ENCODE data around the gene MEX3D. TPM values are rescaled to one million over a fixed set of nuclear protein-coding genes. Genes with fewer than 3 reads are reported as not detected.

The MEX3D gene
- total RNA-seq, 1 experiment from 2014 or later, result 69.2 TPM

- Histone ChIP-seq H3K27me3 (ENCODE audit: insufficient read depth, low read length) (no peaks in the 10 kb centered on the region), H3K4me3 (replicated peaks in 1 of 2; ENCODE audit: low read depth in 1 of 2, low read length in 2 of 2) (no peak overlapping the region), H3K9ac (ENCODE audit: low read length) (no peak overlapping the region), H3K79me2 (ENCODE audit: insufficient read depth, low read length) (peaks cover 77% of the 10 kb centered on the region), H3K4me1 (ENCODE audit: control insufficient read depth in 1 of 2, insufficient read depth in 2 of 2, low read length in 2 of 2) (peaks cover 15 to 38% of the 10 kb centered on the region in 2 experiments; a peak in 3 of 4 replicates), H3K27ac (ENCODE audit: low read depth, low read length) (0 out of 2 replicates have a peak overlapping the region, but pooled peaks have one; percentile 10), H2AFZ (ENCODE audit: low read depth, low read length, poor library complexity, severe bottlenecking) (no peak overlapping the region), H3K36me3 (ENCODE audit: control insufficient read depth in 1 of 2, insufficient read depth in 2 of 2, low read length in 2 of 2) (peaks cover 21 to 29% of the 10 kb centered on the region in 2 experiments; a peak in 3 of 4 replicates), H3K9me3 (ENCODE audit: control insufficient read depth in 1 of 2, insufficient read depth in 1 of 2, low read depth in 1 of 2, low read length in 2 of 2) (no peaks in the 10 kb centered on the region), H4K20me1 (ENCODE audit: insufficient read depth) (0 out of 2 replicates have a peak, but pooled peaks cover 3% of the 10 kb centered on the region), H3K9me2 (ENCODE audit: insufficient read depth) (no peaks in the 10 kb centered on the region), H3K4me2 (ENCODE audit: low read length) (no peak overlapping the region)
- TF ChIP-seq CEBPB (IDR thresholded peaks at IDR 0.05; ENCODE audit: low read depth) (no peak), CTCF (IDR thresholded peaks at IDR 0.05 in 2 of 3, conservative IDR thresholded peaks at IDR 0.05 in 1 of 3; ENCODE audit: borderline replicate concordance in 1 of 3, insufficient read depth in 1 of 3, low read depth in 2 of 3, low read length in 2 of 3) (peak in 2 of 3 experiments; percentile 41 to 44; a peak in 4 of 6 replicates)
- no peak for DNase-seq (ENCODE audit: low read depth, low spot score)
- no peak for ATAC-seq
- CTCF ChIA-PET, result no interaction called here
- POLR2A ChIA-PET, result interaction anchor here (1.0 kb wide), 1 partner anchor 15 kb away, joined by 5 read pairs; no protein-coding TSS in a partner anchor
- no TSS peak for BruUV-seq (replicated peaks)
- intact Hi-C loops (cut with micrococcal nuclease), result loop anchor here (10.0 kb wide), 1 partner anchor 213 kb away; the partner anchor contains the start of gene ATP8B3
- RAD21 ChIA-PET (ENCODE audit: low non-redundant PET in 1 of 2, low total read pairs in 2 of 2, uncharacterized antibody in 2 of 2, unreplicated experiment in 2 of 2), result no interaction called here
These were observed 33.5 kb upstream of the MEX3D start for GRCh38 chr19:1601613-1602064.

DNA sequence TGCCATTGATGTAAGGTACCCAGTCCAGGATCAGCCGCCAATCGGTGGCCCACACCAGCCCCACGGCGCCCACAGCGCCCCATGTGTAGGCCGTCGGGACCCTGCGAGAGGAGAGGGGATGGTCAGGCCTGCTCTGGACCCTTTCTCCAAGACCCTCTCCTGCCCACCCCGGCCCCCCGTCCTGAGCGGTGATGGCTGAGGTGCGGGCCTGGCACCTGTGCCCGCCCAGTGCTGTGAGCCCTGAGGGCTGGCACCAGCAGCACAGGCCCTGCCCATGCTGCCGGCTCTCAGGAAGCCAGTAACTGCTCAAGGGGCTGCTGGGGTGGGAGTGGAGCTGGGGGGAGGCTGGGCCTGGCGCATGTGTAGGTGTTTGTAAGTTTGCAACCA is 31.3 kb upstream of the MEX3D start:
- H3K4me1 ChIP-seq (ENCODE audit: control insufficient read depth in 1 of 2, insufficient read depth in 2 of 2, low read length in 2 of 2), result peaks cover 12 to 26% of the 10 kb centered on the region in 2 experiments; a peak in 3 of 4 replicates
- DNase-seq (ENCODE audit: low read depth, low spot score) (no peak), ATAC-seq (no peak)
- H3K9me3 ChIP-seq (ENCODE audit: control insufficient read depth in 1 of 2, insufficient read depth in 1 of 2, low read depth in 1 of 2, low read length in 2 of 2), result no peaks in the 10 kb centered on the region
- H3K4me2 ChIP-seq (ENCODE audit: low read length), result no peak overlapping the region
- H2AFZ ChIP-seq (ENCODE audit: low read depth, low read length, poor library complexity, severe bottlenecking), result no peak overlapping the region
- H3K27ac ChIP-seq (ENCODE audit: low read depth, low read length), result no peak overlapping the region
- no peak overlapping the region for H3K9ac ChIP-seq (ENCODE audit: low read length)
- intact Hi-C loops (cut with micrococcal nuclease), result no loop called here
- ChIA-PET CTCF (no interaction called here), RAD21 (ENCODE audit: low non-redundant PET in 1 of 2, low total read pairs in 2 of 2, uncharacterized antibody in 2 of 2, unreplicated experiment in 2 of 2) (no interaction called here), POLR2A (no interaction called here)
- H3K27me3 ChIP-seq (ENCODE audit: insufficient read depth, low read length), result no peaks in the 10 kb centered on the region
- no peak overlapping the region for H3K4me3 ChIP-seq (replicated peaks in 1 of 2; ENCODE audit: low read depth in 1 of 2, low read length in 2 of 2)
- peaks cover 69% of the 10 kb centered on the region for H3K79me2 ChIP-seq (ENCODE audit: insufficient read depth, low read length)
- TF ChIP-seq SIN3A (IDR thresholded peaks at IDR 0.05; ENCODE audit: low read depth) (no peak), ZFX (IDR thresholded peaks at IDR 0.05) (0 out of 2 replicates have a peak, but pooled peaks have one; percentile 10), JUND (IDR thresholded peaks at IDR 0.05) (no peak)
- 0 out of 2 replicates have a peak, but pooled peaks cover 3% of the 10 kb centered on the region for H4K20me1 ChIP-seq (ENCODE audit: insufficient read depth)
- peaks cover 22 to 29% of the 10 kb centered on the region in 2 experiments; a peak in 3 of 4 replicates for H3K36me3 ChIP-seq (ENCODE audit: control insufficient read depth in 1 of 2, insufficient read depth in 2 of 2, low read length in 2 of 2)
- H3K9me2 ChIP-seq (ENCODE audit: insufficient read depth), result no peaks in the 10 kb centered on the region
- no TSS peak for BruUV-seq (replicated peaks)

Data from HCT116 (cell line).